GM21526 (cell line): Measurements from ENCODE around the gene IGLON5.

ENCODE experiments used
- ATAC-seq: cut with Tn5 transposase; IDR thresholded peaks from one replicate; pipeline ENCODE4 v1.9.1; 2021; ENCODE audit warnings: moderate library complexity; ENCODE audit not compliant: unreplicated experiment, low FRiP score

Gene IGLON5

GRCh38 chr19:51311351-51312257 lies at the start of gene IGLON5:
Gene IGLON5 (plus strand): TSS chr19:51311644. CDS start chr19:51311848, 204 bp downstream.
- no peak for ATAC-seq

DNA sequence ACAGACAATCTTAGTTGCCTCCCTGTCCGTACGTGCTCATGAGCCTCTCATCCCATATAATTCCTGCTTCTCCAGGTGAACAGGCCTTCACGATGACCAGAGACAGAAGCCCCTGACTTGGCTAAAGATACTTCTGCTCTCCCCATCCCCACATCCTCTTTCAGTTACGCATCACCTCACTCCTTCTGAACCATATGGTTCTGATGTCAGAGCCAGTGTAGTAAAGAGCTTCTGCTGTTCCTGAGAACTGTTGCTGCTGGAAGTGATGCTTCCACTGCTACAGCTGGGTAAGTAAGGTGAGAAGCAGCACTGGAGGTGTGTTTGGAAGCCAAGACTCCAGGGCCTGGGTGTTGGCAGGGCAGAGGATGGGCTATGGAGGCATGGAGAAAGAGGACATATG lies 47.6 kb upstream of the IGLON5 start:
- no peak for ATAC-seq

DNA sequence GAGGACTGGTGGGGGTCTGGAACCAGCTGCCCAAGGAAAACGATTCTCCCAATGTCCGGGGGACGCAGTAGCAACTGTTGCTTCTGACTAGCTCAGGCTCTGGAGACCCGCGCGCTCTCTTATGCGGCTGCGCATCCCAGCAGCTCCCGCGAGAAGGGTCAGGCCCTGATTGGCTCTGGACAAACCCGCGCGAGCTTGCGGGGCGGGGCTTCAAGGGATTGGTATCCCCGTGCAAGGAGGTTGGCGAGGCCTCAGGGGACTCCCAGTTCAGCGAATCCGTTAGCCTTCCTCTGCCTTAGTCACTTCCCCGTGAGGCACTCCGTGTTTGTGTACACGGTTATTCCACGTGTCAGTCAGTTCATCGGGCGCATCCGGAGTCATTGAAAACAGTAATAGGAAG lies 40.4 kb upstream of the IGLON5 start:
- no peak for ATAC-seq

DNA sequence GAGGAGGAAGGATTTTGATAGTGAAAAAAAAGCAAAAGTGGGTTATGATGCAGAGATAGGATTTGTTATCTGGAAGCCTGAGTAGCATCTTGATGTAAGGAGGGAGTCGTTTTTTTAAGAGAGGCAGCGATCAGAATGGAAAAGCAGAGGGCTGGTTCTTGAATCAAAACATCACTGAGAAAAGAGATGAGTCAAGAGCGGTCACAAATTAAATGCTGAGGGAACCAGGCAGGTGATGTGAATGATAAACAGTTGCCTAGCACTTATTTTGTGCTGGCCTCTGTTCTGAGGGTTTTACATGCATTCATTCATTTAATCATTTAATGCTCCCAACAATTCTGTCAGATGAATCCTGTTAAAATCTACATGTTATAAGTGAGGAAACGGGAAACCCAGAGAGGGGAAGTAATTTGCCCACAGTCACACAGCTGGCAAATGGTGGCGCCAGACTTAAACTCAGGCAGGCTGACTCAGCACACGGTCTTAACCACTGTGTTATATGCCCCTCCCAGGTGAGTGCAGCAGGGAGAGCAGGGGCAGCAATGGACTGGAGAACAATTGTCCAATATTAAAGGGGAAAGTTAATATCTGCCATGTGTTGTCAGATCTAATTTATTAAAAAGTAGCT lies 39.1 kb upstream of the IGLON5 start:
- no peak for ATAC-seq

GRCh38 chr19:51274049-51274770 lies 37.2 kb upstream of the IGLON5 start:
- ATAC-seq: no peak

GRCh38 chr19:51277112-51277511 lies 34.3 kb upstream of the IGLON5 start:
- no peak for ATAC-seq

DNA sequence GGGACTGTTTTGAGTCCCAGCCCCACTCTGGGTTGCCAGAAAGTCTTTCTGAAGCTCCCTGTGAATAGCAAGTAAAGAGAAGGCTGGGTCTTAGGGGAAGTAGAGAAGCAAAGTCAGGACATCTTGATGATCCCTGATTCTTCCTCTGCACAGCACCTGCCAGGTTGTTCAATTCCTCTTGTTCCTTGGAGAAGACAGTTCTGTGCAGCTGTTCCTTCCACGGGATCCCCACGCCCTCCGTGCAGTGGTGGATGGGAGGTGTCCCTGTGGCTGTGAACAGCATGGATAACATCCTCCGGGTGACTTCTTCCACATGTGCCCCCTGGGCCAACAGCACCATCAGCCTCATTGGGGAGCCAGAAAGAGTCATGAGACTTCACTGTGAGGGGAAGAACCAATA lies 29.1 kb upstream of the IGLON5 start:
- ATAC-seq: no peak

- no peak for ATAC-seq
Observed at GRCh38 chr19:51285682-51286081, 25.8 kb upstream of the IGLON5 start.

DNA sequence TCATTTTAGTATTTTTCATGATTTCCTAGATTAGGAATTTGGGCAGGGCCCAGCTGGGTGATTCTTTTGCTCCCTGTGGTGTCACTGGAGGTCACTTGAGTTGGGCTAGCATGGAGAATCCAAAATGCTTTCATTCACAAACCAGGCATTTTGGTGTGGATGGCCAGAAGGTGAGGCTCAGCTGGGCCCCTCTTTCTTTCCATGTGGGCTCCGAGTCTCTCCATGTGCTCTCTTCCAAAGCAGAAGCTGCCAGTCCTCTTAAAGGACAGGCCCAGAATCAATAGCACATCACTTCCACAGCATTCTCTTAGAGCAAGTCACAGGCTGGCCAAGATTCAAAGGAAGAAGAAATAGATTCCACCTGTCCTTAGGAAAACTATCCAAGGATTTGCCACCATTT lies 21.8 kb upstream of the IGLON5 start:
- ATAC-seq: no peak

GRCh38 chr19:51292971-51293370 lies 18.5 kb upstream of the IGLON5 start:
- no peak for ATAC-seq

- no peak for ATAC-seq
Observed at GRCh38 chr19:51293571-51294210, 17.8 kb upstream of the IGLON5 start.

DNA sequence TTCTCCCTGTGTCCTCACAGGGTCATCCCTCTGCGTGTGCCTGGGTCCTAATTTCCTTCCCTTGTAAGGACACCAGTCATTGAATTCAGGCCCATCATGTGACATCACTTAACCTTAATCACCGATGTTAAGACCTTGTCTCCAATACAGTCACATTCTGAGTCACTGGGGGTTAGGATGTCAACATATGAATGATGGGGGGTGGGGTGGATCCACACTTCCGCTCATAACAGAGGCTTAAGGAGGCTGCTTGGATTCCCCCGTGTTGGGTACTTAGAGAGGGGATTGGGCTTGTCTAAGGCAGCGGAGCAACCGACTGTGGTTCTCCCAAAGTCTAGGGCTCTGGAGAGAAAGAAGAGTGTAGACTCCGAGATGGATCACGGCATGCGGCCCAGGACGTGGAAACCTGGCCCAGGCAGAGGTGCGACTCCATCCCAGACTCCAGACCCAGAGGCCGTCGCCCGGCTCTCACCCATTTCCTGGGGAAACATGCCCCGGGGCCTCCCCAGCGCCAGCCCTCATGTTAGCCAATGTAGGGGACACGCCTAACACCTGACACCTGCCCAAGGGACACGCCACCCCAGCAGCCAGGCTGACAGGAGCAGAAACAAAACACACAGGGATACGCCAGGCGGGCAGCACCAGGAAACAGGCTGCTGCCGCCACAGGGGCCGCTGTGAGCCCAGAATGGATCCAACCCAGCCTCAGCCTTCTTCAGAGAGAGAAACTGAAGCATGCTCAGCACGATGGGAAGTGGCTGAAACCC lies 17.1 kb upstream of the IGLON5 start:
- no peak for ATAC-seq

DNA sequence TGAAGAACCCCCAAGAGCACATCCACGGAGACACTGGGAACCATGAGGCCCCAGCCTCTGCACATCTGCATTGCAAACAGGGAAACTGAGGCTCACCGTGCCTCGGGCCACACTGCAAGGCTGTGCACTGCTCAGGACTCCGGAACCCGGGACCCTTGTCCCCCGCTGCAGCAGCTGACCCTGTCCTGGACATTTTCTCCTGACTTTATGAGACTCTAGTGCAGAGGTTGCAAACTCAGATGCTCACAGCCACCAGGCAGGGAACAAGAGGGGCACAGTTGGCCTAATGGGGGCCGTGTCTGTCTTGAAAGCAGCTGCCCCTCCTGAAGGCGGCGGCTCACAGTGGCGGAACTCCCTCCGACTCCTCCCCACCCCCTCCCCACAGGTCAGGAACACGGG lies 16.5 kb upstream of the IGLON5 start:
- no peak for ATAC-seq

DNA sequence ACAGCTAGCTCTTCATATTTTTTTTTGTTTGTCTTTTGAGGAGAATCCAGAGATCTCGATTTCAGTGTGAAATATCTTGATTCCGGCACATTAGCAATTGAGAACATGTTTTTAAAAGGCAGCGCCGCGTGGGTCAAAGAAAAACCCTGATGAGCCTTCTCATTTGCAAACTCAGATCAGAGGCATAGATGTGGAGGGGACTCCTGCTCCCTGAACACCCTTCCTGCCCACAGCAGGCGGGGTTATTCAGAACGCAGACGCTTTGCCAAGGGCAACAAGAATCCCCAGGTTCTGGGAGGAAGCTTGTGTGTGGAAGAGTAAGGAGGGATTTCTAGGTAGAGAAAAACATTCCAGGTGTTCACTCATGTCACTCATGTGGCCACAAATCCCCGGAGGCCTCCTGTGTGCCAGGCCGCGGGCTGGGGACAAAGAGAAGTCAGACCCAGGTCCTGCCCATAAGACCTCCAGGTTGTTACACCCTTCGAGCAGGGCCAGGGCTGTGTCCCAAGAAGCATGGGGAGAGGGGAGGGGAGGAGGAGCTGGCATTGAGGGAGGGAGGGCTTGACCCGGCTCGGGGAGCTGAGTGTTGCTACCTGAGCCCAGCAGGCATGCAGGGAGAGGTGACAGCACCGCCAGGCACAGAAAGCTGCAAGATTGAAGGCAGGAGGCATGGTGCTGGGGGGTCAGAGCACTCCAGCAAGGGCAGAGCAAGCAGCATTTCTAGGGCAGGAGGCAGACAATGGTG lies 15.9 kb upstream of the IGLON5 start:
- ATAC-seq: no peak

- no peak for ATAC-seq
Observed at GRCh38 chr19:51296336-51297093, 14.9 kb upstream of the IGLON5 start.

GRCh38 chr19:51297406-51297805 lies 14.0 kb upstream of the IGLON5 start:
- ATAC-seq: no peak

DNA sequence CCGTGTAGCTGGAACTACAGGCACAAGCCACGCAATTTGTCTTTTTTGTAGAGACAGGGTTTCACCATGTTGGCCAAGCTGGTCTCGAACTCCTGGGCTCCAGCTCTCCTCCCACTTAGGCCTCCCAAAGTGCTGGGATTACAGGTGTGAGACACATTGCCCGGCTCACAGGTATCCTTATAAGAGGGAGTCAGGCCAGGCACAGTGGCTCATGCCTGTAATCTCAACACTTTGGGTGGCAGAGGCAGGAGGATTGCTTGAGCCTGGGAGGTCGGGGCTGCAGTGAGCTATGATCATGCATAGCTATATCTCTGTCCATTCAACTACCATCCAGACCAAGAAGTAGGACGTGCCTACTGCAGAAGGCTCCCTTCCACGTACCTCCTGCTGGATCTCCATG lies 10.2 kb upstream of the IGLON5 start:
- no peak for ATAC-seq

GRCh38 chr19:51305479-51305878 lies 6.0 kb upstream of the IGLON5 start:
- no peak for ATAC-seq

DNA sequence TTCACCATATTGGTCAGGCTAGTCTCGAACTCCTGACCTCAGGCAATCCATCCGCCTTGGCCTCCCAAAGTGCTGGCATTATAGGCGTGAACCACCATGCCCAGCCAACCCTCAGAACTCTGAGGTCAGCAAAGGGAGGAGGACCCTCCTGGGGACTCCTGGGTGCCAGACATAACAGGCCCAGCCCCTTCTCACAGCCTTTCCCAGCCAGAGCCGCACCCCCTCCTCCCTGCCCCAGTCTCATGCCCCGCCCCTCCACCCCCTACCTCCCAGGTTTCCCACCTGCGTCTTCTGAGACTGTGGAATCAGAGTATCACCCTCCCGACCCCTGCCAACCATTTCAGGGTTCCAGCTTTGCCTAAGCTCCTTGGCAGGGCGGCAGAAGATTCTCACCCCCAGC lies 5.2 kb downstream of the IGLON5 start:
- no peak for ATAC-seq
